DMS153 treated with DMSO at 0.1 percent for 48 hours (cell line): Measurements from ENCODE around the gene GALNTL6.

Experiments used
- DNase-seq: peaks from one replicate; lab custom pipeline; 2025; ENCODE audit not compliant: unreplicated experiment; lab: John Stamatoyannopoulos, UW

Gene GALNTL6

GRCh38 chr4:172652369-172652768, 839.2 kb downstream of the GALNTL6 start:
- DNase-seq = no peak

DNA sequence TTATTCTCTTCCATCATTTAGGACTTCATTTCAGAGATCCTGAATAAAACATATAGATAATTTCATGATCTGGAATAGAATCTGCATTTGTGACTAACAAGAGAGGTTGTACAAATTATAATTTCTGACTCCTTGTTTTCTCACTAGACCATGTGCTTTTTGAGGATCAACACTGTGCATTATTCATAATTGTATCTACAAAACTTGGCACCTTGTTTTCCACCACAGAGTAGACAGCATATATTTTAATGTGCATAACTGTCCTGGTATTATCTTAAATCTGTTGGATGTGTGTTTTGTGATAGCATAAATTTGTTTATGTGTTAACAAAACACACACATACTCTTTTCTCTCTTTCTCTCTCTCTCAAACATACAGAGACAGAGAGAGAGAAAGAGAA, 840.5 kb downstream of the GALNTL6 start:
- no peak for DNase-seq

- no peak for DNase-seq
Observed at GRCh38 chr4:172654457-172654856, 841.3 kb downstream of the GALNTL6 start.

GRCh38 chr4:172656055-172656454, 842.9 kb downstream of the GALNTL6 start:
- DNase-seq = no peak

DNA sequence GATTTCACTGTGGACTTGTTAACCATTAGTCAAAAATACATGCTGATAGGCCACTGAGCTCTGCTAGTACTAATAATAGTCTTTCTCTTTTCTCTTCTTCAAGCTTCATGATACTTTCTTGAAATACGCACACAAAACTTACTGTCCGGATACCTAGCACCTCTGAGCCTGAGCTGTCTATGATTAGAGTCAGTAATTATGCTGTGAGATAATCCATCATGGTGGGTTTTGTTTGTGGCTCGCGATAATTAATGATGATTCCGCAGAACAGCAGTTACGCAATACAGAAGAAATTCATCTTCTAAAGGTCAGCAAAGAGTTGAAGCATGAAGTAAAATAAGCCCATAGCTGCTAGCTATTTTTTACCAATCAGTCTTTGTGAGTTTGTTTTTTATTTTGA, 843.9 kb downstream of the GALNTL6 start:
- no peak for DNase-seq

DNA sequence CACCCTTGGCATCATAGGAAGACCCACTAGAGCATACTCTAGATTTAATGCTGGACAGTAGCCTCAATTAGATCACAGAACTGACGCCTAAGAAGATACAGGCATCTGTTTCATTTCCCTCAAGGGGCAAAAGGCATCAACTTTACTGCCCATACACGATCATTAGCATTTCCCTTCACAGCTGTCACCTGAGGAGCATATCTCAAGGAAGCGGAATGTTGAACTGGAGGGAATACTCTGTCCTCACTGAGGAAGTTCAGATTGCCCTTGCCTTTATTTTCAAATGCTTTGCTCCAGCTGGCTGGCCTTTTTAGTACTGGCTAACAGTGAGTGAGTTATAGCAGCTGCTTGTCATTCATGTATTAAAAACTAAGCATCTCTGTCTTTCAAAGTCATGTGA, 847.0 kb downstream of the GALNTL6 start:
- no peak for DNase-seq

DNA sequence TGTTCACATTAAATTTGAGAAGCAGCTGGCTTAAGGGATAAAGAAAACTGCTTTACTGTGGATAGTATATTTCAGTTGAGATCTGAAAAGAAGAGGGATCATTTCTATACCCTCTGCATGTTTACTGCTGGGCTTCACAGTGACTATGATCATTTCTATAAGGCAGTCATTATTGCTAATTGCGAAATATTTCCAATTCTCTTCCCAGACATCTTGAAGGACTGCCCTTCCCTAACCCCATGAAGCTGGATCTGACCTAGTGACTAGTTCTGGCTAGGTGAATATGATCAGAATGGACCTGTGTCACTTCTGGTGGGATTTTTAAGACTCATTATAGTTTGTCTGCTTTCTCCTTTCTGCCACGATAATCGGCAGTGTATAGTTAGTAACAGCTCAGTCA, 848.9 kb downstream of the GALNTL6 start:
- no peak for DNase-seq

DNA sequence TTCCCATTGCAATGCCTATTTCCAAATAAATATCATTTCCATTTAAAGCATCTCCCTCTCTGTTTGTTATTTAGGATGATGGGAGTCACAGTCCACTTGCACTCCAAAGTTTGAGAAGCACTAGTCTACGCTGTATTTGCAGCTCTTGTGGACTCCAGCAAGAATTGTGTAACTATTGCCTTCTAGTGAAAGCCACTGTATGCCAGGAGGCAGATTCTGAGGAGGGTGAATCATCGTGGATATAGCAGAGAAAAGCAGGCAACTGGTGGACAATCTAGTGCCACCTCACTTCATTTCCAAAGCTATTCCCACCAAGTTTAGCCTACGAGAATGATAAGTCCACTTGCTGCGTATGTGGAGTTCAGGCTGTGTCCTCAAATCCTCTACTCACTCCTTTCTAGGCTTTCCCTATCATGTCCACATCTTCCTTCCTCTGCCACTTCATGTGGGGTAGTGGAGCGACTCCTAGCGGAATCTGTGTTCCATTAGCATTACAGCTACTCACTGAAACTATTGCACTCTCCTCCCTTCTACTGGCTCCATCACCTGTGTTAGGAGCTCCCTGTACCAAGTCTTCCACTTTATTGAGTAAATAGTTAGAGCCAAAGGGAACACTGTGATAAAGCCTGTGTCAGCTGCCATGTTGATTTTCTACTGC, 853.6 kb downstream of the GALNTL6 start:
- no peak for DNase-seq

GRCh38 chr4:172674811-172675210, 861.6 kb downstream of the GALNTL6 start:
- DNase-seq = no peak

DNA sequence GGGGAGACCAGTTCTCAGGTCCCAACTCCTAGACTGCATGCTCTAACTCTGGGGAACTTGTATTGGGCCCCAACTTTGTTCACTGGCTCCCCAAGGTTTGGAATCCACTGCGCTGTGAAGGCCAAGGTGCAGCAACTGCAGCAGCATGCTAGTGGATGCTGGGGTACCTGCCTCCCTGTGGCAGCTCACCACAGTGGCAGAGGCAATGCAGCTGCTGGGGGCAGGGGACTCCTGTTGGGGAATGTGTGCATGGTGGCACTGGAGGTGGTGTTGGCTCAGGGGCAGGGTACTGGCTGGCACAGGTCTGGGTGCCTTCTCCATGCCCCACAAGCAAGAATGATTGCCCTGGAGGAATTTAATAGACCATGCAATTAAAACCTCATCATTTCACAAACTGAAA, 862.0 kb downstream of the GALNTL6 start:
- DNase-seq = no peak

DNA sequence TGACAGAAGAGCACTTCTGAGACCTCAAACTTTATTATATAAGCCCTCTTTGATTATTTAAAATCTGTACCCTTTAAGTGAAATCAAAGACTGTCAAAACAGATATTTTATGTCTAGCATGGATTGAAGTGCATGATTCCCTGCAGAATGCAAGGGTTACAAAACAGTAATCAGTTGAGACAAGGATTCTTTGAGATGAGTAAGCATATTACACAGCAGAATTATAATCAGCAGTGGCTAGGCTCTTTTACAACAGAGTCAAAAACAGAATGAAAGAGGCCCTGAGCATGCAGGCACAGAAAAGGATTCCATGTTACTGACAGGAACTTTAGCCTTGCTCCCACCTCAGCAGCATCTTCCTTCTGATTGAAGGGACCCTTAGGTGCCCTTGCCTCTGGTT, 867.5 kb downstream of the GALNTL6 start:
- DNase-seq = no peak

DNA sequence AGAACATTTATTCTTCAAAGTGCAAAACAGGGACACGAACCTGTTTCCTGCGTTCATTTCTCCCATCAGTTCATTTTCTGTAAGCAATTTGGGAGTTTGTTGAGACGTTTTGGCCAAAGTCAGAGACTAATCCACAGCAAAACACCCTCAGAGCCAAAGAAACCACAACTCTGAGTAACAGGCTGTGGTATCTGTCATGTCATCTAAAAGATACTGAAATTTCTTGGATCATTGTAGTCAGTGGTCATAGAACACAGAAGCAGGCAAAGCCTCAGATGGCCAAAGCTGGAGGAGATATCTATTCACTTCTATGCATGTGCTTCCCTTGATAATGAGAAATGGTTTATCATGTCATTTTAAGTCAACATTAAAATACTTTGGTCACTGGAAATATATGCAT, 869.8 kb downstream of the GALNTL6 start:
- DNase-seq = no peak

- no peak for DNase-seq
Observed at GRCh38 chr4:172686021-172686420, 872.8 kb downstream of the GALNTL6 start.

- DNase-seq = no peak
Observed at GRCh38 chr4:172688534-172688933, 875.3 kb downstream of the GALNTL6 start.

- no peak for DNase-seq
Observed at GRCh38 chr4:172691552-172691951, 878.3 kb downstream of the GALNTL6 start.

DNA sequence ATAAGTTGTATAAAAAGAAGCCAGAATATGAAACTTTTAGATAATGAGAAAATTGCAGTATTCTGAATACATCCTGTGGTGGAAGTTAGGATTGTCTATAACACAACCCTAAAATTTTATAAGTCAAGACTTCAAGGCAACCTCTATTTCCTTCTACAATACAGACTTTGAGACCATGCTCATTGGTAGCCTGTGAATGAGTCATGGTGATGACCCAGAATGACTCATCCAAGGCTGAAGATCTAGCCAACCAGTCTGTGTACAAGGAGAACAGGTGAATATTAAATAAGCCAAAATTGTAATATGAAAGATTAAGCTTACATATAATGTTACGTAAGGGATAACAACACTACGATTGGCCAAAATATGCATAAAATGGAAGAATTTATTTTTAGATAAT, 879.5 kb downstream of the GALNTL6 start:
- DNase-seq = no peak

DNA sequence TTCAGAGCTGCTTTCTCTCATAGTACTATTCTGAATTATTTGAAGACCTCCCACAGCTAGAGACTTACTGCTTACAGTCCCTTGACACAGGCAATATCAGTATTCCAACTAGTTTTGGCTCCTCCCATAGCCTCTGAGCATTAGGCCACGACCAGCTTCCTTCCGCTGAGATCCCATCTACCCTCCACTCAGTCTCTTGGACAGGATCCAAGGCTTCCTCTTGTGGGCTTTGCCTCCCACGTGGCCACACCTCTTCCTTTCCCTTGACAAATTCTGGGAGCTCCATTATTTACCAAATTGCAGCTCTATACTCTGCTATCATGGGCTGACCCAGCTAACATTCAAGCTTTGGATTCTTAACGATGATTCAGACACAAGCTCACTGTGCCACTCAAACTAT, 885.1 kb downstream of the GALNTL6 start:
- no peak for DNase-seq

DNA sequence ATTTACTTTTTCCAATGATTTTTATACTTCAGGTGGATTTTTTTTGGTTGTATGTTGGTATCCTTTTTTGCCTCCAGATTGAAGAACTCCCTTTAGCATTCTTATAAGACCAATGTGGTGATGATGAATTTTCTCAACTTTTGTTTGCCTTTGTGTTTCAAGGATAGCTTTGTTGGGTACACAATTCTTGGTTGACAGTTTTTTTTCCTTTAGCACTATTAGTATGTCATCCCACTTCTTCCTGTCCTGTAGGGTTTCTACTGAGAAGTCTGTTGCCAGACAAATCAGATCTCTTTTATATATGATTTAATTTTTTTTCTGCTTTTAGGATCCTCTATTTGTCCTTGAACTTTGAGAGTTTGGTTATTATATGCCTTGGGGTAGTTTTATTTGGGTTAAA, 892.4 kb downstream of the GALNTL6 start:
- DNase-seq = no peak

DNA sequence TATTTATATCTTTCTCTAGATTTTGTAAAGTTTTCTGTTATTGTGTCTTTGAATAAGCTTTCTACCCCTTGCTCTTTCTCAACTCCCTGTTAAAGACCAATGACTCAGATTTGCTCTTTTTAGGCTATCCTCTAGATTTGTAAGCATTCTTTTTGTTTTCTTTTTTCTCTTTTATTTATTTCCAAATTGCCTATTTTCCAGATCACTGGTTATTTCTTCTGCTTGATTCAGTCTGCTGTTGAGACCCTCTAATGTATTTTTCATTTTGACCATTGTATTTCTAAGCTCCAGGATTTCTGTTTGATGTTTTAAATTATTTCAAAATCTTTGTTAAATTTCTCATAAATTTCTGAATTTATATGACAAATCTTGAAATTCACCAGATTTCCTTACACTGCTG, 892.8 kb downstream of the GALNTL6 start:
- no peak for DNase-seq

GRCh38 chr4:172707622-172708021, 894.4 kb downstream of the GALNTL6 start:
- no peak for DNase-seq

- no peak for DNase-seq
Observed at GRCh38 chr4:172708184-172708583, 895.0 kb downstream of the GALNTL6 start.

DNA sequence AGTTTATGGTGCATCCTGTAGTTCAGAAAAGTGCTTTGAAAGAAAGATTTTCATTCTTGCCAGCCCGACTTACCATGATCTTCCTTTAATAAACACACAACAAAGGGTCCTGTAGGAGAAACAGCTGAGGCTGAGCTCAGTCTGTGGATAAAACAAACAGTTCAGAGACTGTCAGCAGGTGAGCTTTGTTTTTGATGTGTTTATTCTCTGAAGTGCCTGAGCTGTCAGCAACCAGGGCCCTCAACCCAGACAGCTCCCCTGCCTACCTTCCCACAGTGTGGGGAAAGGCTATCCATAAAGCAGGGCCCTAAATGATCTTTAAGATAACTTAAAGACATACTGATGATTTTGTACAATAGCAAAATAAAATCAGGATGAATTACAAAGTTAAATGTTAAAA, 896.2 kb downstream of the GALNTL6 start:
- DNase-seq = no peak

- DNase-seq = no peak
Observed at GRCh38 chr4:172716291-172716690, 903.1 kb downstream of the GALNTL6 start.

GRCh38 chr4:172721659-172722058, 908.5 kb downstream of the GALNTL6 start:
- DNase-seq = no peak
